Karpas-422 (cell line): Measurements from ENCODE around the gene BTNL9. TPM values are rescaled to one million over a fixed set of nuclear protein-coding genes. Genes with fewer than 3 reads are reported as not detected.

Experiments used
- DNase-seq: peaks from one replicate; pipeline ENCODE4 v3.0.0-alpha.2; 2015
- H2AFZ ChIP-seq: fragments of 200-600 bp; sonication (generic); 2 replicates; pipeline ENCODE4 v1.6.1; 2014; ENCODE audit warnings: antibody characterized with exemption, low read length, mixed read lengths
- H3K27ac ChIP-seq: fragments of 200-600 bp; sonication (generic); 2 replicates; pipeline ENCODE4 v1.5.1; 2014; ENCODE audit warnings: mild to moderate bottlenecking, low read length, moderate library complexity
- H3K27me3 ChIP-seq: fragments of 200-600 bp; sonication (generic); 2 replicates; pipeline ENCODE4 v1.6.1; 2014; ENCODE audit warnings: low read length, mixed read lengths
- H3K36me3 ChIP-seq: fragments of 200-600 bp; sonication (generic); 2 replicates; pipeline ENCODE4 v1.6.1; 2014; ENCODE audit warnings: low read length, mixed read lengths; ENCODE audit not compliant: insufficient read depth
- H3K4me1 ChIP-seq: fragments of 200-600 bp; sonication (generic); 2 replicates; pipeline ENCODE4 v1.6.1; 2014; ENCODE audit warnings: mild to moderate bottlenecking, low read length, mixed read lengths
- H3K4me2 ChIP-seq: fragments of 200-600 bp; sonication (generic); 2 replicates; pipeline ENCODE4 v1.6.1; 2014; ENCODE audit warnings: low read length, low read depth, mild to moderate bottlenecking; ENCODE audit not compliant: poor library complexity, severe bottlenecking
- H3K4me3 ChIP-seq: fragments of 200-600 bp; sonication (generic); 2 replicates; pipeline ENCODE4 v1.5.1; 2014; ENCODE audit warnings: mild to moderate bottlenecking, antibody characterized with exemption, low read length, mixed read lengths
- H3K79me2 ChIP-seq: fragments of 200-600 bp; sonication (generic); 2 replicates; pipeline ENCODE4 v1.6.1; 2014; ENCODE audit warnings: mild to moderate bottlenecking, low read length, mixed read lengths
- H3K9ac ChIP-seq: fragments of 200-600 bp; sonication (generic); 2 replicates; pipeline ENCODE4 v1.6.0; 2014; ENCODE audit warnings: low read length
- H3K9me2 ChIP-seq: fragments of 200-600 bp; sonication (generic), shearing (Covaris generic); replicated peaks from 2 replicates; pipeline ENCODE4 v1.6.0; 2014; ENCODE audit warnings: mild to moderate bottlenecking, low read length, moderate library complexity; ENCODE audit not compliant: insufficient read depth
- H3K9me3 ChIP-seq: fragments of 300-700, 200-600 bp; sonication (generic); 2 replicates; pipeline ENCODE4 v1.6.1; 2014; ENCODE audit warnings: low read length, mixed read lengths
- H4K20me1 ChIP-seq: fragments of 200-600 bp; sonication (generic); 2 replicates; pipeline ENCODE4 v1.6.1; 2014; ENCODE audit warnings: mild to moderate bottlenecking, antibody characterized with exemption, low read length, low read depth; ENCODE audit not compliant: insufficient read depth
- total RNA-seq: library from RNA; depleted of rRNA; stranded (reverse); fragments of >200 nt; shearing (Covaris generic); gene quantifications from 2 replicates; pipeline ENCODE4 v1.2.3, GENCODE V29; 2014; ENCODE audit warnings: low replicate concordance

The BTNL9 gene
- total RNA-seq, 1 experiment from 2014 or later: not detected

DNA sequence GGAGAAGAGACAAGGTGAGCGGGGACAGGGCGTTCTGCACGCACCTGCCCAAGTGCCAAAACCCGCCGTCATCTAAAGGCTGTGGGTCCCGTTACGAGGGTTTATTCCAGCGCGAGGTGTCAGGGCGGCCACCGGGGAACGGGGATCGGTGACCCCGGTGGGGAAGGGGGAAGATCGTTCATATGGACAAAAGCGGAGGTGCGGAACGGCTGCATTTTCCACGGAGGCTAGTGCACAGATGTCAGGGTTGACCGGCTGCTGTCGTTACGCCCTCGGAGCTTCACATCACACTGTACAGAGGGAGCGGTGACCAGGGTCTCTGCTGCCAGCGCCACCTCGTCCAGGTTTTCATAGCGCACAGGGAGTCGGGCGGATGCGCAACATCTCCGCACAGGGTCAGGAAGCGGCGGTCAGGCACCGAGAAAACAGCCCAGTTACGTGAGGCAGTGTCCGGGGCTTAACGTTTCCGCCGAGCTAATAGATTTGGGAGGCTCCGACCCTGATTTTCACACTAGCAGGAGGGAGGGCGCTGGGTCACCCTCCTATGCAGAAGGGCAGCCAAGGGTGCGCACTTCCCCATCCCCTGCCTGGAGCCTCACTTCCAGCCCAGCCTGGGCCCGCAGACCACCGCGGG lies 13.5 kb downstream of the BTNL9 start:
- no peaks in the 10 kb centered on the region for H3K79me2 ChIP-seq
- no peaks in the 10 kb centered on the region for H4K20me1 ChIP-seq
- no peaks in the 10 kb centered on the region for H3K9me3 ChIP-seq
- H2AFZ ChIP-seq: no peak overlapping the region
- peak overlapping the region; percentile 40 for H3K4me2 ChIP-seq
- H3K9ac ChIP-seq: no peak overlapping the region
- no peaks in the 10 kb centered on the region for H3K27me3 ChIP-seq
- H3K27ac ChIP-seq: no peak overlapping the region
- H3K4me1 ChIP-seq: peaks cover 27% of the 10 kb centered on the region
- no peaks in the 10 kb centered on the region for H3K9me2 ChIP-seq
- no peak overlapping the region; the same call in 1 of the 2 replicates for H3K4me3 ChIP-seq
- no peak for DNase-seq
- H3K36me3 ChIP-seq: no peaks in the 10 kb centered on the region

DNA sequence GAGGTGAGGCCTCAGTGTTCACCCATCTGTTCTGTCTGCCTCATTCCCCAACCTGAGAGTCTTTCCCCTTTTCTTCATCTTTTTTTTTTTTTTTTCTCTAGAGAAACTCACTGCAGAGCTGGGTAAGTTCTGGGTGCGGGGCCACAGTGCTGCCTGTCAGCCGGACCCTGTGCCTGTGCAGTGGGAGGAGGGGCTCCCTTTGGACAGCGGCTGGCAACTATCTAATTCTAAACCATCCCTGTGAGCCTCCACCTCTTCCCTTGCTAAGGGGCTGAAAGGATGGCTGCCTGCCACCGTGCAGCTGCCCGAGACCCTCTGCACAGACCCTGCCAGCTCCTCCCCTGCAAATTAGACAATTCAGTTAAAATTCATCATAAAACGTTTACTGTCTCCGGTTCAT lies 14.1 kb downstream of the BTNL9 start:
- no peaks in the 10 kb centered on the region for H3K79me2 ChIP-seq
- no peak for DNase-seq
- H2AFZ ChIP-seq: no peak overlapping the region
- H3K27ac ChIP-seq: no peak overlapping the region
- no peaks in the 10 kb centered on the region for H3K27me3 ChIP-seq
- no peaks in the 10 kb centered on the region for H4K20me1 ChIP-seq
- no peaks in the 10 kb centered on the region for H3K36me3 ChIP-seq
- peaks cover 27% of the 10 kb centered on the region for H3K4me1 ChIP-seq
- no peak overlapping the region for H3K4me3 ChIP-seq
- H3K9ac ChIP-seq: no peak overlapping the region
- no peaks in the 10 kb centered on the region for H3K9me3 ChIP-seq
- no peaks in the 10 kb centered on the region for H3K9me2 ChIP-seq
- H3K4me2 ChIP-seq: no peak overlapping the region

GRCh38 chr5:181054871-181055459 lies 14.9 kb downstream of the BTNL9 start:
- H3K4me3 ChIP-seq: no peak overlapping the region
- peaks cover 27% of the 10 kb centered on the region for H3K4me1 ChIP-seq
- H3K27ac ChIP-seq: no peak overlapping the region
- H3K79me2 ChIP-seq: no peaks in the 10 kb centered on the region
- H2AFZ ChIP-seq: no peak overlapping the region
- no peaks in the 10 kb centered on the region for H4K20me1 ChIP-seq
- no peaks in the 10 kb centered on the region for H3K27me3 ChIP-seq
- no peaks in the 10 kb centered on the region for H3K36me3 ChIP-seq
- no peaks in the 10 kb centered on the region for H3K9me3 ChIP-seq
- no peaks in the 10 kb centered on the region for H3K9me2 ChIP-seq
- H3K4me2 ChIP-seq: no peak overlapping the region
- H3K9ac ChIP-seq: no peak overlapping the region
- no peak for DNase-seq

DNA sequence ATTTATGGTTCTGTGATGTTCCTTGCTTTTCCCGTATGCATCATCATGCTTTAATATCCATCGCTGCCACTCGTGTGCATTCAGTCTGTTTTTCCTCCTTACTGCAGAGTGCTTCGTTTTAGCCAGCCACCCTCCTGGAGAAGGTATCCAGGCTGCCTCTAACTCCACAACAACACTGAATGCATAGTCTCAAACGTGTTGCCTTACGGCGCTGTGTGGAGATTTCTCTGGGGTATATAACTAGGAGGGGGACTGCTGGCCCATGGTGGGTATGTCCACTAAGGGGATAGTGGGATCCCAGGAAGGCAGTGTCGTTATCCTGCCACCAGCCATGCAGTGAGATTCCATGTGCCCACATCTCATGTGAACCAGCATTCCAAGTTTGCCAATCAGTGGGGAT lies 16.4 kb downstream of the BTNL9 start:
- no peaks in the 10 kb centered on the region for H3K36me3 ChIP-seq
- no peak overlapping the region for H3K9ac ChIP-seq
- DNase-seq: no peak
- H2AFZ ChIP-seq: no peak overlapping the region
- no peaks in the 10 kb centered on the region for H4K20me1 ChIP-seq
- no peaks in the 10 kb centered on the region for H3K79me2 ChIP-seq
- no peak overlapping the region for H3K27ac ChIP-seq
- H3K4me1 ChIP-seq: peaks cover 16% of the 10 kb centered on the region
- no peaks in the 10 kb centered on the region for H3K27me3 ChIP-seq
- H3K9me3 ChIP-seq: no peaks in the 10 kb centered on the region
- H3K4me2 ChIP-seq: no peak overlapping the region
- no peaks in the 10 kb centered on the region for H3K9me2 ChIP-seq
- H3K4me3 ChIP-seq: no peak overlapping the region

DNA sequence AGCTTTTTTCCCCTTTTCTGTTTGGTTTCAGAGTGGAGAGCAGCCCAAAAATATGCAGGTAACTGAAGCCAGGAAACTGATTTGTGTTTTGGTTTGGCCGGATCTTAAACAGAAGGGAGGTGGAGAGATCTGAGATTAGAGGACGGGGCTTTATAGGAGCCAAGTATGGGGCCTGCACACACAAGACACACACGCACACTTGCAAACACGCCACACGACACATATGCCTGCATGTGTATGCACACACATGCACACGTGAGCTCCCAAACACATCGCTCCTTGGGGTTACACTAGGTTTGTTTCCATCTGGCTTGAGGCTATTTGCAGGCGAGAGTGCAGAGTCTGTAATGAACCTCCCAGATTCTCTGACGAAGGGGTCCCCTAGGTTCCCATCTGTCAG lies 18.3 kb downstream of the BTNL9 start:
- H2AFZ ChIP-seq: no peak overlapping the region
- no peak overlapping the region for H3K4me3 ChIP-seq
- H3K4me2 ChIP-seq: no peak overlapping the region
- H3K4me1 ChIP-seq: peaks cover 12% of the 10 kb centered on the region
- H3K27ac ChIP-seq: no peak overlapping the region
- H3K9ac ChIP-seq: no peak overlapping the region
- DNase-seq: no peak
- H3K9me3 ChIP-seq: no peaks in the 10 kb centered on the region
- H3K79me2 ChIP-seq: no peaks in the 10 kb centered on the region
- H3K9me2 ChIP-seq: no peaks in the 10 kb centered on the region
- no peaks in the 10 kb centered on the region for H3K36me3 ChIP-seq
- no peaks in the 10 kb centered on the region for H4K20me1 ChIP-seq
- no peaks in the 10 kb centered on the region for H3K27me3 ChIP-seq

DNA sequence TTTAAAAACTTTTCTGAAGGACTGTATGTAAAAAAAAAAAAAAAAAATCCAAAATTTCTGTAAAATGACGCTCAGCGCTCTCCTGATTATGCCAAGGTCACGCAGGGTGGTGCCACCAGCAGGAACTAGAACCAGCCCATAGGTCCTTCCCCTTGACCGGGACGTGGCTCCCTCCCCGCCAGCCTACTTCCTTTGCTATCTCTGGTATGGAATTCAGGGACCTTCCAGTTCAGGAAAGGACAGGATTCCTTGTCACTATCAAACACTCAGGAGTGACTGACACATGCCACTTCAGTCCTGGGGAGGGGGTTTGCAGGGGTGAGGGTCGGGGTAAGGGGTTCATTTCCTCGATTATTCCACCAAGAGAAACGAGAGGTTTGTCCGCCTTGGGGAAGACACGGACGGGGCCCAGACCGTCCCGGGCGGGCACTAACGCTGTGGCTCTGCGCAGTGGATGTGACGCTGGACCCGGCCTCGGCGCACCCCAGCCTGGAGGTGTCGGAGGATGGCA lies 18.8 kb downstream of the BTNL9 start:
- Histone ChIP-seq H3K79me2 (no peaks in the 10 kb centered on the region), H4K20me1 (no peaks in the 10 kb centered on the region), H3K9me2 (no peaks in the 10 kb centered on the region), H3K4me2 (no peak overlapping the region), H3K4me1 (peaks cover 7% of the 10 kb centered on the region), H3K27ac (no peak overlapping the region), H3K4me3 (no peak overlapping the region), H3K36me3 (no peaks in the 10 kb centered on the region), H3K9ac (no peak overlapping the region), H3K27me3 (no peaks in the 10 kb centered on the region), H3K9me3 (no peaks in the 10 kb centered on the region), H2AFZ (no peak overlapping the region)
- DNase-seq: no peak

DNA sequence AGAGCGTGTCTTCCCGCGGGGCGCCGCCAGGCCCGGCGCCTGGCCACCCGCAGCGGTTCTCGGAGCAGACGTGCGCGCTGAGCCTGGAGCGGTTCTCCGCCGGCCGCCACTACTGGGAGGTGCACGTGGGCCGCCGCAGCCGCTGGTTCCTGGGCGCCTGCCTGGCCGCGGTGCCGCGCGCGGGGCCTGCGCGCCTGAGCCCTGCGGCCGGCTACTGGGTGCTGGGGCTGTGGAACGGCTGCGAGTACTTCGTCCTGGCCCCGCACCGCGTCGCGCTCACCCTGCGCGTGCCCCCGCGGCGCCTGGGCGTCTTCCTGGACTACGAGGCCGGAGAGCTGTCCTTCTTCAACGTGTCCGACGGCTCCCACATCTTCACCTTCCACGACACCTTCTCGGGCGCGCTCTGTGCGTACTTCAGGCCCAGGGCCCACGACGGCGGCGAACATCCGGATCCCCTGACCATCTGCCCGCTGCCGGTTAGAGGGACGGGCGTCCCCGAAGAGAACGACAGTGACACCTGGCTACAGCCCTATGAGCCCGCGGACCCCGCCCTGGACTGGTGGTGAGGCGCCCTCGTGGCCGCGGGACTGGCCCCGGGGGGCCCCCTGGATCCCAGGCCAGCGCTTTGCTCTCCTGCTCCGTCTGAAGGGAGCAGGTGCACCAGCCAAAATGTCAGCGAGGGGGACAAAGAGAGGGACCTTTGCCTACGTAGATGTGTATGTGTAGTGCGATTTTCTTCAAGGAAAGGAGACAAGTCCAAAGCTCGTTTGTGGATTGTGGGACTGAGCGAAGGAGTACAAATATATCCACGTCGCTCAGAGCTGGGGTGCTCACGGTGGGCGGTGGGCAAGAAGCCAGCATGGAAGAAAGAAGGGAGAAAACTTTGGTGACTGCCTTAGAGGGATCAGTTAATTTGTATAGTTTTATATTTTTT lies 19.5 kb downstream of the BTNL9 start:
- Histone ChIP-seq H4K20me1 (no peaks in the 10 kb centered on the region), H3K27ac (no peak overlapping the region), H3K4me2 (no peak overlapping the region), H3K4me3 (no peak overlapping the region), H2AFZ (no peak overlapping the region), H3K9ac (no peak overlapping the region), H3K4me1 (no peaks in the 10 kb centered on the region), H3K27me3 (no peaks in the 10 kb centered on the region), H3K36me3 (no peaks in the 10 kb centered on the region), H3K79me2 (no peaks in the 10 kb centered on the region), H3K9me3 (no peaks in the 10 kb centered on the region), H3K9me2 (no peaks in the 10 kb centered on the region)
- DNase-seq: no peak

- Histone ChIP-seq H3K27me3 (no peaks in the 10 kb centered on the region), H3K4me2 (no peak overlapping the region), H2AFZ (no peak overlapping the region), H3K4me1 (no peaks in the 10 kb centered on the region), H3K9me2 (no peaks in the 10 kb centered on the region), H4K20me1 (no peaks in the 10 kb centered on the region), H3K4me3 (no peak overlapping the region), H3K36me3 (no peaks in the 10 kb centered on the region), H3K79me2 (no peaks in the 10 kb centered on the region), H3K9ac (no peak overlapping the region), H3K27ac (no peak overlapping the region), H3K9me3 (no peaks in the 10 kb centered on the region)
- DNase-seq: no peak
Measured at GRCh38 chr5:181060231-181060590, 20.1 kb downstream of the BTNL9 start.
